ENCODE measurements around the gene PVALEF. TPM values are rescaled to one million over a fixed set of nuclear protein-coding genes. Genes with fewer than 3 reads are reported as not detected.

The PVALEF gene
- total RNA-seq, 1 donor from 2014 or later = not detected

DNA sequence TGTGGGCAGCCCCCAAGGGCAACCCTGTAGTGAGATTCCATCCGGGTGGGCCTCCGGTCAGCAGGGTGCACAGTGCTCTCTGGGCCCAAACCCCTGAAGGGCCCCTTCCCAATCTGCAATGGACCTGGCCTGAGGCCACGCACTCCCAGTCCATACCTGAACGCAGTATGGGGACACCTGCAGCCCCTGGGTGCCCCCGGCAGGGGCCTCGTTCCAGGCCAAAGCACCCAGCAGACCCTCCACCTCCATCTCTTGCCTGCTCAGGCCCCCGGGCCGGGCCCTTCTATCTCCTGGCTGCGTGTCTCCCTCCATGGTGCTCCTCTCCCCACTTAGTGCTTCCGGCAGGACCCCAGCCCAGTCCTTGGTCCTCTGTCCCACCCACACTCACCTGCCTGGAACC lies 18.0 kb downstream of the PVALEF start:
- intact Hi-C loops (cut with micrococcal nuclease) = no loop called here
- DNase-seq = no peak
- no peaks in the 10 kb centered on the region for H3K4me1 Mint-ChIP-seq
- no peaks in the 10 kb centered on the region for H3K27me3 Mint-ChIP-seq
- H3K36me3 Mint-ChIP-seq (ENCODE audit: low read depth) = no peaks in the 10 kb centered on the region
- no peak overlapping the region for H3K4me3 Mint-ChIP-seq
- H3K9me3 Mint-ChIP-seq = no peaks in the 10 kb centered on the region
- no peak overlapping the region for H3K27ac Mint-ChIP-seq

DNA sequence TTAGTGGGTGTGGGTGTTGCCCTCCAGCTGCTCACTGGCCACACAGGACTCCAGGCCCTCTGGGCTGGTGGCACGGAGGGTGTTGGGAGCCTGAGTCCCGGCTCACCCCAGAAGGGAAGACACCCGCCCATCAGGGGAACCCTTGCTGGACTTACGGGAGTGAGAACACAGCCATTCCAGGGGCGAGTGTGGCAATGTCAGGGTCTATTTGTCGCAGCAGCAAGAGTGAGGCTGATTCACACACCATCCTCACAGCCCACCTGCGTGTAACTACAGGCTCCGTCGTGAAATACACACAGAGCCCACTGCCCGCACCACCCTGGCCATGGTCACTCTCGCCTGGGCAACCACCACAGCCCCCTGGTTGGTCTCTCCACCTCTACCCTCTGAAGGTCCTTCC lies 18.5 kb downstream of the PVALEF start:
- no peak overlapping the region for H3K27ac Mint-ChIP-seq
- no peaks in the 10 kb centered on the region for H3K27me3 Mint-ChIP-seq
- intact Hi-C loops (cut with micrococcal nuclease) = no loop called here
- H3K4me1 Mint-ChIP-seq = no peaks in the 10 kb centered on the region
- no peak for DNase-seq
- no peaks in the 10 kb centered on the region for H3K9me3 Mint-ChIP-seq
- H3K4me3 Mint-ChIP-seq = no peak overlapping the region
- H3K36me3 Mint-ChIP-seq (ENCODE audit: low read depth) = no peaks in the 10 kb centered on the region

DNA sequence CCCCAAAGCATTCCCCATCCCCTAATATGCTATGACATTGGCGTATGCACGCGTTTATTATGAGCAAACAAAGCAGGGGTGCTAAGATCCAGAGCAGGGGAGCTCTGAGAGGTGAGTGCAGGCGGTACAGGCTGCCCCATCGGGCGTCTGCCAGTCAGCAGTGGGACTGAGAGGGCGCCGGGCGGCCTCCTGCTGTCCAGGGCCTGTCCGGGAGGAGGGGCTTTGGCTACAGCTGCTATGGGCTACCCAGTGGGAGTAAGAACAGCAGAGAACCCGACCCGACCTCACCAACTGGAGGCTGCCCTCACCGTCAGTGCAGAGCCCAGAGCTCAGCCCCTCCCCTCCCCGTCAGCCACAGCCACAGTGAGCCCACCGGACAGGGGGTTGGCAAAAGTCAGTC lies 19.2 kb downstream of the PVALEF start:
- no peaks in the 10 kb centered on the region for H3K27me3 Mint-ChIP-seq
- no peak overlapping the region for H3K4me3 Mint-ChIP-seq
- H3K9me3 Mint-ChIP-seq = no peaks in the 10 kb centered on the region
- H3K4me1 Mint-ChIP-seq = no peaks in the 10 kb centered on the region
- H3K36me3 Mint-ChIP-seq (ENCODE audit: low read depth) = no peaks in the 10 kb centered on the region
- no peak for DNase-seq
- intact Hi-C loops (cut with micrococcal nuclease) = no loop called here
- H3K27ac Mint-ChIP-seq = no peak overlapping the region

DNA sequence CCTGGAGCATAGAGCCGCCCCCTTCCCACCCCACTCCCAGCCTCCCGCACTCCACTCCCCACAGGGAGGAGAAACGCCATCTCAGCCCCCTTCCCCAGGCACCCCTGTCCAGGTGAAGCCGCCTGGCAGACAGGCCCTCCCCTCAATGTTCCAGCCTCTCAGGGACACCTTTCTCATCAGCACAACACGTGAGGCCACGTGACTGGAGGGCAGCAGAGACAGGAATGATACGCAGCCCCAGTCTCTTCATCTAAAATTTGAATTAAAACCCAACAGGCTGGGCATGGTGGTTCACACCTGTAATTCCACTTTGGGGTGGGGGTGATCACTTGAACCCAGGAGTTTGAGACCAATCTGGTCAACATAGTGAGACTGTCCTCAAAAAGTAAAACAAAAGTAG lies 20.9 kb downstream of the PVALEF start:
- no peaks in the 10 kb centered on the region for H3K27me3 Mint-ChIP-seq
- no peak overlapping the region for H3K27ac Mint-ChIP-seq
- no peak overlapping the region for H3K4me3 Mint-ChIP-seq
- intact Hi-C loops (cut with micrococcal nuclease) = no loop called here
- DNase-seq = no peak
- no peaks in the 10 kb centered on the region for H3K9me3 Mint-ChIP-seq
- H3K36me3 Mint-ChIP-seq (ENCODE audit: low read depth) = no peaks in the 10 kb centered on the region
- H3K4me1 Mint-ChIP-seq = no peaks in the 10 kb centered on the region

DNA sequence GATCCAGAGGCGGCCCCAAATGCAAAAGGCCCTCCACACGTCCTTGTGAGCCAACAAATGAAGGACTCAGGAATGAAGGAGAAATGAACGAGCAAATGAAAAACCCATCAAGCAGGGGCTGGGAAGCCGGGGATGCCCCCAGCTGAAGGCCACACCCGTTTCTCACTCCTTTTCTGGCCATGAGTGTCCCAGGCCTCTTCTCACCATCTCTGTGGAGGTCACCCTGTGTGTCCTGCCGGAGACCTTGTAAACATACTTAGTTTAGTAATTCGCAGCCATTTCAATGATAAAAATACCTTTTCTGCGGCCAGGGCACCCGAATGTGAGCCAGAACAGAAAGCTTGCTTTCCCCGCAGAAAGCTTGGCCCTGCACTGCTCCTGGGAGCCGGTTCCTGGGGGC lies 21.8 kb downstream of the PVALEF start:
- no peaks in the 10 kb centered on the region for H3K9me3 Mint-ChIP-seq
- intact Hi-C loops (cut with micrococcal nuclease) = no loop called here
- H3K4me1 Mint-ChIP-seq = no peaks in the 10 kb centered on the region
- H3K36me3 Mint-ChIP-seq (ENCODE audit: low read depth) = no peaks in the 10 kb centered on the region
- no peak for DNase-seq
- H3K27me3 Mint-ChIP-seq = no peaks in the 10 kb centered on the region
- no peak overlapping the region for H3K27ac Mint-ChIP-seq
- no peak overlapping the region for H3K4me3 Mint-ChIP-seq

DNA sequence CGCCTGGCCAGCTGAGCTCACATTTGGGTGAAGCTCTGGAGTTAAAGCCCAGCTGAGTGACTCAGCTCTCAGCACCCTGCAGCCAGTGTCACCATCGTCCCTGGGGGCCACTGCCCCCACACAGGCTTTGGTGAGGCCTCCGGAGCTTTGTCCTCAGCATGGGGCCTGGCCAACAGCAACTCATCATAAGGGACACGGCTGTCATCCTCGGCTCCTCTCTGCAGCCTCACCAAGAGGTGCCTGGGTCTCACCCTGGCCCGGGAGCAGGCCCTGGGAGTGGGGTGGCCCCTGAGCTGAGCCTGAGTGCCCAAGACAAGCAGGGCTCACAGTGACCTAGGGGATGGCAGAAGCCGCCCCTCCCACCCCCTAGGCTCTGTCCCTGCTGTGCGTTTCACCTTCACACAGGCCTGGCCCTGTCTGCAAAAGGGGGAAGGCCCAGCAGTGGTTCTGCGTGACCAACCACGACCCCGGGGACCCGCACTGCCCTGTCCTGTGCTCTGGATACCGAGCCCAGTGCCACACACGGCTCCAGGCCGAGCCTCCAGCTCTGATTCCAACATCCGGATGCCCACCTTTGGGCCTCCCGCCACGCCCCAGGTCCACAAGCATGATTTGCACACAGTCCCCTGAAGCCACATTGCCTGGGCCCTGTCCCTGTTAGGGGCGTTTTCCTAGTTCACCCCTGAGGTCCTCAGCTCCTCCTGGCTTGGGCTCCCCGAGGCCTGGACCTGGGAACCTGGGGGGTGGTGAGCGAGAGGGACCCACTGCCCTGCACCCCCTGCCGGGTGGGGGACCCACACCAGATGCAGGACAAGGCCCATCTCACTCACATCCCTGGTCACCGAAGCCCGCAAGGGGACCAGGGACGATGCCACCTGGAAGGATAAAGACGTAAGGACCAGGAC lies 22.5 kb downstream of the PVALEF start:
- intact Hi-C loops (cut with micrococcal nuclease) = no loop called here
- Mint-ChIP-seq H3K27ac (no peak overlapping the region), H3K27me3 (no peaks in the 10 kb centered on the region), H3K4me3 (no peak overlapping the region), H3K9me3 (no peaks in the 10 kb centered on the region), H3K36me3 (ENCODE audit: low read depth) (no peaks in the 10 kb centered on the region), H3K4me1 (no peaks in the 10 kb centered on the region)
- no peak for DNase-seq

DNA sequence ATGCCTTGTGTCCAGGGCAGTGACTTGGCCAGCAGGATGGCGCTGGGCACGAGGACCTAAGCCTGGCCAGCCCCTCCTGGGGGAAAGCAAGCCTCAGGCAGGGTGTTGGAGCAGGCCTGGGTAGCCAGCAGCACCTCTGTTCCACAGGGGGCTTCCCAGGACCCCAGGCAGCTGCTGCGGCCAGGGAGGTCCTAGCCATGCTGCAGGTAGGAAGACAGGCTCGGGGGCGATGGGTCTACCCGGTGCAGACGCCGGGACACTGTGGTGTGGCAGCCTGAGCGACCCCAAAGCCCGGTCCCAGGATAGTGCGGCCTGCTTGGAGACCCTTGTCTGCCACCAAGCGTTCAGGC lies 23.2 kb downstream of the PVALEF start:
- H3K4me3 Mint-ChIP-seq = no peak overlapping the region
- no peaks in the 10 kb centered on the region for H3K36me3 Mint-ChIP-seq (ENCODE audit: low read depth)
- H3K4me1 Mint-ChIP-seq = no peaks in the 10 kb centered on the region
- no peak overlapping the region for H3K27ac Mint-ChIP-seq
- intact Hi-C loops (cut with micrococcal nuclease) = no loop called here
- DNase-seq = no peak
- no peaks in the 10 kb centered on the region for H3K9me3 Mint-ChIP-seq
- H3K27me3 Mint-ChIP-seq = no peaks in the 10 kb centered on the region

DNA sequence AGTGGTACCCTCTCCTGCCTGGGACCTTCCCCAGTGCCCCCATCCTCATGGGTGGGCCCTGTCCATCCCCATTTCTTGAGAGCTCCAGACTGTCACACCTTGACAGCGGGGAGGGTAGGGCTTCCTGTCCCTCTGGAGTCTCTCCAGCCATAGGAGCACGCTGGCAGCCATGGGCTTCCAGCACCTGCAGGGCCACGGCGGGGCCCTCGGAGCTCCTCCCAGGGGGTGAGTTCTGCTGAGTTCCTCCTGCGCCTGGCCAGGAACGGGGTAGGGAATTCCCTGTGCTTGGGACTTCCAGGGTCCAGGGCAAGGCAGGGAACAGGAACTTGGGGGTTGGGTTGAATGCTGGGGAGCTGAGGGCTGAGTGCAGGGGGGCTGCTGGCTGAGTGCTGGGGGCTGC lies 23.7 kb downstream of the PVALEF start:
- Mint-ChIP-seq H3K27ac (no peak overlapping the region), H3K4me1 (no peaks in the 10 kb centered on the region), H3K9me3 (no peaks in the 10 kb centered on the region), H3K27me3 (no peaks in the 10 kb centered on the region), H3K36me3 (ENCODE audit: low read depth) (no peaks in the 10 kb centered on the region), H3K4me3 (no peak overlapping the region)
- intact Hi-C loops (cut with micrococcal nuclease) = no loop called here
- no peak for DNase-seq

DNA sequence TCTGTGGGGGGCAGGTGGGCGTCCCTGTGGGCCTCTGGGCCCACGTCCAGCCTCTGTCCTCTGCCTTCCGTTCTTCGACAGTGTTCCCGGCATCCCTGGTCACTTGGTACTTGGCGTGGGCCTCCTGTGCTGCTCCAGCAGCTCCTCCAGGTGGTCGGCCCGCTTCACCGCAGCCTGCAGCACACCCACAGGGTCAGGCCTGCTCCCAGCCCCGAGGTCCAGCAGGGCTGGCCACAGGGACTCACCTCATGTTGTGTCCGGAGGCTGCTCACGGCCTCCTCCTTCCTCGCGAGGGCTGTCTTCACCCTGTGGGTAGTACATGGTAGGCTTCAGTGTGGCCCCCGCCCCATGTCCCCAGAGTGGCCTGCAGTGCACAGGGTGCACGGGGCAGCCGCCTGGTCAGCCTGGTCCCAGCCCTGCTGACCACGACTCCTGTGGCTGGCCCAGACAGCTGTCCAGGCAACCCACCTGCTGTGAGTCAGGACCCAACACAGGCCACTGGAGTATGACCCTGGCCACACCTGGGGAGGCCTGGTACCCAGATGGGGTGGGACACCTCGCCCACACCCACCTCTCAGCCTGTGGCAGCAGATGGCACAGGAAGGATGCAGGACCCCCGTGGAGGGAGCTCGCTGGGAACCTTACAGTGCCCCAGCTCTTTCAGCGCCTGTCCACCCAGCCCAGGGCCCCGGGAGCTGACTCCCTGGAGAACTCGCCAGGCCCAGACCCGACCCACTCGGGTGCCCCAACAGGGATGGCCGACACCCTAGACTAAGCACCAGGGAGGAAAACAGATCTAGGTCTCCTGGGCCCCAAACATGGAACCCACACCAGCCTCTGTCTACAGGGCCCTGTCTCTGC lies 24.6 kb downstream of the PVALEF start:
- intact Hi-C loops (cut with micrococcal nuclease) = no loop called here
- Mint-ChIP-seq H3K4me1 (no peaks in the 10 kb centered on the region), H3K27ac (no peak overlapping the region), H3K9me3 (no peaks in the 10 kb centered on the region), H3K27me3 (no peaks in the 10 kb centered on the region), H3K4me3 (no peak overlapping the region), H3K36me3 (ENCODE audit: low read depth) (no peaks in the 10 kb centered on the region)
- DNase-seq = no peak

DNA sequence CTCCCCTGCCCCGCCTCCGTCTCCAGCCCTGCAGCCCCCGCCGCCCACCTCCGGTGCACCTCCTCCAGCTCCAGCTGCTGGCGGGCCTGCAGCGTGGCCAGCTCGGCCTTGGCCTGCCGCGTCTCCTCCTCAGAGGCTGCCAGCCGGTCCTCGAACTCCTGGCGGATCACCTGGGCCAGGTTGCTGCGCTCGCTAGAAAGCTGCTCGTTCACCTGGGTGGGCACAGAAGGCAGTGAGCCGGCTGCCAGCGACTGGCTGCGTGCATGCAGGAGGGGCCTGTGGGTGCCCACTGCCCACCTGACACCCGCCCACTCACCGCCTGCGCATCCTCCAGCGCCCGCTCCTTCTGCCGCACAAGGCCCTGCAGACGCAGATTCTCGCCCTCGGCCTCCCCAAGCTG lies 25.3 kb downstream of the PVALEF start:
- intact Hi-C loops (cut with micrococcal nuclease) = no loop called here
- no peak overlapping the region for H3K27ac Mint-ChIP-seq
- no peaks in the 10 kb centered on the region for H3K4me1 Mint-ChIP-seq
- H3K4me3 Mint-ChIP-seq = no peak overlapping the region
- DNase-seq = no peak
- no peaks in the 10 kb centered on the region for H3K9me3 Mint-ChIP-seq
- H3K27me3 Mint-ChIP-seq = no peaks in the 10 kb centered on the region
- H3K36me3 Mint-ChIP-seq (ENCODE audit: low read depth) = no peaks in the 10 kb centered on the region

DNA sequence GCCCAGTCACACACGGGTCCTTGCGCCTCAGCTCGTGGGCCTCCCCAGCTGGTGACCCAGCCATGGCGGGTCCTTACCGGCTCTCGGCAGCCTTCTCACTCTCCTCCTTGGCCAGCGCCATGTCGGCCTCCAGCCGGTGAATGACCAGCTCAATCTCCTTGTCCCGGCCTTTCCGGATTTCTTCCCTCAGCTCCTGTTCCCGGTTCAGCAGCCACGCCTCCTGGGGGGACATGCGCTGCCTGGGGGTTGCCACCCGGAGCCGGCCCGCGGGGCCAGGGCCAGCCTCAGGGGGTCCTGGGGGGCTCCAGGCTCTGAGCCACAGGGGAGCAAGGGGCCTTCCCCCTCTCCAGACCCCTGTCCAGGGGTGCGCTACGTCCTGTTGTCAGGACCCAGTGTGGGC lies 25.8 kb downstream of the PVALEF start:
- no peak for DNase-seq
- Mint-ChIP-seq H3K9me3 (no peaks in the 10 kb centered on the region), H3K27ac (no peak overlapping the region), H3K4me3 (no peak overlapping the region), H3K27me3 (no peaks in the 10 kb centered on the region), H3K36me3 (ENCODE audit: low read depth) (no peaks in the 10 kb centered on the region), H3K4me1 (no peaks in the 10 kb centered on the region)
- intact Hi-C loops (cut with micrococcal nuclease) = no loop called here

DNA sequence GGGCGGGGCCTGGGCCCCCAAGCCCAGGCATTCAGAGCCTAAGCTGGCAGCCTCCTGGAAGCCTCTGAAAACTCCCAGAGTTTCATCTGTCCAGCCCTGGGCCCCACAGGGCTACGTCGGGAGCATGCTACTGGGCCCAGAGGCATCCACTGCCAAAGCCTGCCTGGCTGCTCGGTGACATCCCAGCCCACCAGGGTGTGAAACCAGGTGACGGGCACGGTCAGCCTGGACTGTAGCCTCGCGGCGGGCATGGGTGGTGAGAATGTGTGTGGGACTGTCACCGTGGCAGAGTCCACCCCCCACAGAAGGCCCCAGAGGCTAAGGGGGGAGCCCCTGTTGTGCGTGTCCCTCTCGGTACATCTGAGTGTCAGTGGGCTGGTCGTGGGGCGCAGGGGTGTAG lies 26.3 kb downstream of the PVALEF start:
- H3K4me3 Mint-ChIP-seq = no peak overlapping the region

DNA sequence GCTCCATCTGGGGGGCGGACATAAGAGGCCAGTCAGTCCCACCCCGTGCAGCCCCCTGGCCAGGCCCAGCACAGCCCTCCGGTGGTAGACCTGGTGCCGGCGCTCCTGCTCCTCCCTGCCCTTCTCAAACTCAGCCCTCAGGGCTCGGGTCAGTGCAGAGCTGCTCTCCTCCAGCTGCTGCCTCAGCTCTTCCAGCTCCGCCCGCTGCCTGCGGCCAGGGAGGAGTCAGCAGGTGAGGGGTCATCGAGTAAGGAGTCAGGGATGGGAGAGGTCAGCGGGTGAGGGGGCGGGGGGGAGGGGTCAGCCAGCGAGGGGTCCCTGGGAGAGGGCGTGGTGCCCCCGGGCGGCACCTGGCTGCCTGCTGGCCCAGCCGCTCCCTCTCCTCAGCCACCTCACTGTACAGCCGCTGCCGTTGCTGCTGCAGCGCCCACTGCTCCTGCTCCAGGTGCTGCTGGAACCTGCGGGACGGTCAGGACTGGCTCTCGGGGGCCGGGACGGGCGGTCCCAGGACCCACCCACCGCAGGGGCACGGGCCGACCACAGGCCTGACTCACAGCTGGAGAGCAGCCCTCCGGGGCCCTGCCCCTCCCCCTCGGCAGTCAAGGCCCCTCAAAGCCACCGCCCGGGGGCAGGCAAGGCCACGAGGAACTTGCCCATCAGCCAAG lies 27.2 kb downstream of the PVALEF start:
- Mint-ChIP-seq H3K4me3 (no peak overlapping the region), H3K9me3 (no peaks in the 10 kb centered on the region), H3K27me3 (no peaks in the 10 kb centered on the region), H3K4me1 (no peaks in the 10 kb centered on the region), H3K27ac (no peak overlapping the region), H3K36me3 (ENCODE audit: low read depth) (no peaks in the 10 kb centered on the region)
- intact Hi-C loops (cut with micrococcal nuclease) = no loop called here
- no peak for DNase-seq

More for the DNA sequence above, 26.3 kb downstream of the PVALEF start:
- Mint-ChIP-seq H3K9me3 (no peaks in the 10 kb centered on the region), H3K4me1 (no peaks in the 10 kb centered on the region), H3K27me3 (no peaks in the 10 kb centered on the region), H3K36me3 (ENCODE audit: low read depth) (no peaks in the 10 kb centered on the region), H3K27ac (no peak overlapping the region)
- DNase-seq = no peak
- intact Hi-C loops (cut with micrococcal nuclease) = no loop called here

DNA sequence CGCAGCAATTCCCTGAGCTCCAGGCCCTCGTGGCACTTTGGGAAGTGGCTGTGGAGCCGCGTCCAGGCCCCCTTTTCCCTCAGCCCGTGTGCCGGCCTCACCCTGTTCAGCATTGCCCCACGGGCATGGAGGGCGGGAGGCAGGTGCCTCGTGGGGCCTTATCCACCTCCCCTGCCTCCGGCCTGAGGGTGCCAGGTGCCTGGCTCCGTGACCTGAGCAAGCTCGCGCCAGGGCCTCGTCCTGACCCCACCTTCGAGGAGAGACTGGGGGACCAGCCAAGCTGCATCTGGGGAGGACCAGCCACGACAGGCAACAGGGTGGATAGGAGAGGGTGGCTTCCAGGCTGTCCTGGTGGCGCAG lies 27.7 kb downstream of the PVALEF start:
- Mint-ChIP-seq H3K36me3 (ENCODE audit: low read depth) (no peaks in the 10 kb centered on the region), H3K4me3 (no peak overlapping the region), H3K27me3 (no peaks in the 10 kb centered on the region), H3K9me3 (no peaks in the 10 kb centered on the region), H3K4me1 (no peaks in the 10 kb centered on the region), H3K27ac (no peak overlapping the region)
- intact Hi-C loops (cut with micrococcal nuclease) = no loop called here
- no peak for DNase-seq
